BE2C (cell line): Measurements from ENCODE around the gene POU6F2.

Experiments used
- DNase-seq: peaks from one replicate; pipeline ENCODE4 v3.0.0-alpha.2; 2020
- H3K27me3 ChIP-seq: fragments of 250-450 bp; sonication (Bioruptor Pico); 2 replicates; pipeline ENCODE4 v1.5.1; 2020; ENCODE audit warnings: mild to moderate bottlenecking
- H3K36me3 ChIP-seq: fragments of 250-450 bp; sonication (Bioruptor Pico); 2 replicates; pipeline ENCODE4 v1.5.1; 2020; ENCODE audit warnings: mild to moderate bottlenecking
- H3K4me1 ChIP-seq: fragments of 250-450 bp; sonication (Bioruptor Pico); 2 replicates; pipeline ENCODE4 v1.5.1; 2020
- H3K4me3 ChIP-seq: 2 replicates; pipeline ENCODE4 v1.5.1; 2011; ENCODE audit warnings: low read depth, low read length
- H3K9me3 ChIP-seq: fragments of 250-450 bp; sonication (Bioruptor Pico); 2 replicates; pipeline ENCODE4 v1.5.1; 2020
- TF ChIP-seq, protein P1 (sequence below): IDR thresholded peaks from 2 replicates; pipeline ENCODE4 v1.5.1; 2012; ENCODE audit warnings: mild to moderate bottlenecking, low read depth, low read length

POU6F2 gene

GRCh38 chr7:39488467-39489393 lies 511.0 kb downstream of the POU6F2 start:
- no peaks in the 10 kb centered on the region for H3K9me3 ChIP-seq
- TF ChIP-seq, protein P1, sequence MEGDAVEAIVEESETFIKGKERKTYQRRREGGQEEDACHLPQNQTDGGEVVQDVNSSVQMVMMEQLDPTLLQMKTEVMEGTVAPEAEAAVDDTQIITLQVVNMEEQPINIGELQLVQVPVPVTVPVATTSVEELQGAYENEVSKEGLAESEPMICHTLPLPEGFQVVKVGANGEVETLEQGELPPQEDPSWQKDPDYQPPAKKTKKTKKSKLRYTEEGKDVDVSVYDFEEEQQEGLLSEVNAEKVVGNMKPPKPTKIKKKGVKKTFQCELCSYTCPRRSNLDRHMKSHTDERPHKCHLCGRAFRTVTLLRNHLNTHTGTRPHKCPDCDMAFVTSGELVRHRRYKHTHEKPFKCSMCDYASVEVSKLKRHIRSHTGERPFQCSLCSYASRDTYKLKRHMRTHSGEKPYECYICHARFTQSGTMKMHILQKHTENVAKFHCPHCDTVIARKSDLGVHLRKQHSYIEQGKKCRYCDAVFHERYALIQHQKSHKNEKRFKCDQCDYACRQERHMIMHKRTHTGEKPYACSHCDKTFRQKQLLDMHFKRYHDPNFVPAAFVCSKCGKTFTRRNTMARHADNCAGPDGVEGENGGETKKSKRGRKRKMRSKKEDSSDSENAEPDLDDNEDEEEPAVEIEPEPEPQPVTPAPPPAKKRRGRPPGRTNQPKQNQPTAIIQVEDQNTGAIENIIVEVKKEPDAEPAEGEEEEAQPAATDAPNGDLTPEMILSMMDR = no peak
- no peaks in the 10 kb centered on the region for H3K36me3 ChIP-seq
- no peak for DNase-seq
- H3K4me3 ChIP-seq = no peak overlapping the region
- H3K27me3 ChIP-seq = peaks cover 9% of the 10 kb centered on the region
- H3K4me1 ChIP-seq = no peaks in the 10 kb centered on the region

DNA sequence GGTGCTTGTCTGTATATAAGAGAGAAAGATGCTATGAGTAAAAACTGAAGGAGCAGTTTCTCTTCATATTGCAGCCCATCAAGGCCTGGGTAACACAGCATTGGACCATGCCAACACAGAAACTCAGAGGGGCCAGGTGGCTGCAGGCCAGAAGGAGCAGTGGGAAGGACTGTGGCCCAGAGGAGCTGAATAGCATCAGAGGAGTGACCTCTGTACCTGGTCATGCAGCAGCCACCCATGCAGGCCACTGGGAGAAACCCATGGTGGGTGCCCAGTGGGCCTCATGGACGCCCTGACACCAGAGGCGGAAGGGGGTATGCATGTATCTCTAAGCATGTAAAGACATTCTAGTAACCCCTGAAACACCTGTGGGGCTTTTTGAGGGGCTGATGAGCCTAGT lies 512.6 kb downstream of the POU6F2 start:
- Histone ChIP-seq H3K9me3 (no peaks in the 10 kb centered on the region), H3K27me3 (peaks cover 17% of the 10 kb centered on the region), H3K4me1 (no peaks in the 10 kb centered on the region), H3K4me3 (no peak overlapping the region), H3K36me3 (no peaks in the 10 kb centered on the region)
- no peak for DNase-seq
- TF ChIP-seq, protein P1 = no peak

GRCh38 chr7:39493934-39494333 lies 516.2 kb downstream of the POU6F2 start:
- peaks cover 33% of the 10 kb centered on the region for H3K27me3 ChIP-seq
- H3K4me1 ChIP-seq = no peaks in the 10 kb centered on the region
- no peak overlapping the region for H3K4me3 ChIP-seq
- no peaks in the 10 kb centered on the region for H3K9me3 ChIP-seq
- DNase-seq = no peak
- no peaks in the 10 kb centered on the region for H3K36me3 ChIP-seq
- TF ChIP-seq, protein P1 = no peak

DNA sequence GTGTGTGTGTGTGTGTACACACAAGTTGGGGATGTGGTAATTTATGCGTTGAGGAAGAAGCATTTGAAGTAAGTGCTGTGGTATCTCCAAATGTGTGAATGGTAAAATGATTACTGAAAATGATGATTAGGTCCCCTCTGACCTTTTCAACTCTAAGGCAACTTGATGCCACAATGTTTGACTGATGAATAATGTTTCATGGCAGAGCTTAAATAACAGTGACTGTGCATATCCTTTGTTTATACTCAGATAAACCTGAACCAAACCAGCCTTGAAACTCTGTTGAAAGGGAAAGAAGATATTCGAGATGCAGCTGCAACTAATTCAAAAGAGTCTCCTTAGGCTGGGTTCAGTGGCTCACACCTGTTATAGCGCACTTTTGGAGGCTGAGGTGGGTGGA lies 523.6 kb downstream of the POU6F2 start:
- TF ChIP-seq, protein P1 = no peak
- DNase-seq = no peak
- H3K27me3 ChIP-seq = peaks cover 16% of the 10 kb centered on the region

GRCh38 chr7:39504963-39505362 lies 527.3 kb downstream of the POU6F2 start:
- H3K4me3 ChIP-seq = no peak overlapping the region
- peak; percentile 42 for DNase-seq
- peaks cover 5% of the 10 kb centered on the region; the same call in 1 of the 2 replicates for H3K27me3 ChIP-seq
- no peaks in the 10 kb centered on the region for H3K9me3 ChIP-seq
- no peaks in the 10 kb centered on the region for H3K4me1 ChIP-seq
- H3K36me3 ChIP-seq = no peaks in the 10 kb centered on the region
- TF ChIP-seq, protein P1 = no peak

More for the DNA sequence above, 523.6 kb downstream of the POU6F2 start:
- Histone ChIP-seq H3K9me3 (no peaks in the 10 kb centered on the region), H3K4me1 (no peaks in the 10 kb centered on the region), H3K4me3 (no peak overlapping the region), H3K36me3 (no peaks in the 10 kb centered on the region)
